Measurements from ENCODE around the gene CCNT2. TPM values are rescaled to one million over a fixed set of nuclear protein-coding genes. Genes with fewer than 3 reads are reported as not detected.

CCNT2 gene
- total RNA-seq, 2 experiments from 2014 or later: 32.8 to 45.1 TPM

DNA sequence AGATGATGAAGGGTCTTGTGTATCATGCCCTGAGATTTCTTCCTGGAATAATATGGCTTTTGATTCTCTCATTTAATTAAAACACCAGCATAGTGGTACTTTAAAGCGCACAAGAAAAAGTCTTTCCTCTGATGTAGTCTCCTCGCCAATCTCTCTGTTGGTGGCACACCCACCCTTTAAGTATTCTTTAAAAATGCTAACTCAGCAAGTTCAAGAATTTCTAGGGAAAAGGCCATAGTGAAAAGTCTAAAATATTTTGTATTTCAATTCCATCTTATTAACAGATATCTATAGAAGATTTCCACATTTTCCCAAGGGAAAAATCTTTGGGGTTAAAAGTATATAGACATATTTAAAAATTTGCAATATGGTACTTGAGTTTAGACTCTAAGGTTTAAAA, 45.5 kb upstream of the CCNT2 start:
- TF ChIP-seq EZH2phosphoT487 (IDR thresholded peaks at IDR 0.05; ENCODE audit: borderline replicate concordance, low read depth, low read length): no peak
- BruUV-seq (replicated peaks): no TSS peak
- no peak overlapping the region for H3K27ac ChIP-seq (ENCODE audit: low read depth, low read length, poor library complexity, severe bottlenecking)
- no peaks in the 10 kb centered on the region for H4K20me1 ChIP-seq (ENCODE audit: insufficient read depth, low read length)
- DNase-seq (ENCODE audit: low spot score): no peak
- H3K9me3 ChIP-seq (ENCODE audit: low read length): no peaks in the 10 kb centered on the region
- no peaks in the 10 kb centered on the region for H3K79me2 ChIP-seq (ENCODE audit: insufficient read depth, low read depth, low read length)
- H3K4me3 ChIP-seq (ENCODE audit: low read depth, low read length, poor library complexity, severe bottlenecking): no peak overlapping the region
- no peak overlapping the region for H3K4me2 ChIP-seq (ENCODE audit: low read length)
- H2AFZ ChIP-seq (ENCODE audit: low read length): no peak overlapping the region
- H3K36me3 ChIP-seq (ENCODE audit: insufficient read depth, low read length): no peaks in the 10 kb centered on the region
- no peaks in the 10 kb centered on the region for H3K9me2 ChIP-seq (ENCODE audit: insufficient read depth, low read length)
- CTCF ChIA-PET (ENCODE audit: unreplicated experiment): no interaction called here
- intact Hi-C loops (cut with micrococcal nuclease; ENCODE audit: unreplicated experiment): no loop called here
- POLR2A ChIA-PET: no interaction called here
- no peaks in the 10 kb centered on the region for H3K4me1 ChIP-seq (ENCODE audit: insufficient read depth, low read length, poor library complexity, severe bottlenecking)

DNA sequence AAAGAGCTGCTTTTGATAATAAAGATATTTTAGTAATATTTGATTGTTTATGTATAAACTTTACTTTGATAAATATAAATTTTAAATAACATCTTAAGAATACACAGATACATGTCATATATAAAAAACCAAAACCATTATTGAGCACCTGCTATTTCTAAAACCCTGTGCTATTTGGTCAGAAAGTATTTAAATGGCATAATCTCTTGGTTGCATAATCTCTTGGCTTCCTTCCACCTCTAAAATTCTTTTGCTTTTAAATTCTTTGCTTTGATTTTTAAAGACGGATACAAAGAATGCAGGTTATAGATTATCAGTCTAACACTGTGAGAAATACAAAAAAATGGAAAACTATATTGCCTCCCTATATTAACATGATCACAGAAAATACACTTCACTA, 43.3 kb upstream of the CCNT2 start:
- intact Hi-C loops (cut with micrococcal nuclease; ENCODE audit: unreplicated experiment): no loop called here
- Histone ChIP-seq H3K4me2 (ENCODE audit: low read length) (no peak overlapping the region), H4K20me1 (ENCODE audit: insufficient read depth, low read length) (no peaks in the 10 kb centered on the region), H3K9me2 (ENCODE audit: insufficient read depth, low read length) (no peaks in the 10 kb centered on the region), H3K9me3 (ENCODE audit: low read length) (no peaks in the 10 kb centered on the region), H3K79me2 (ENCODE audit: insufficient read depth, low read depth, low read length) (no peaks in the 10 kb centered on the region), H3K4me3 (ENCODE audit: low read depth, low read length, poor library complexity, severe bottlenecking) (no peak overlapping the region), H3K36me3 (ENCODE audit: insufficient read depth, low read length) (no peaks in the 10 kb centered on the region), H3K27ac (ENCODE audit: low read depth, low read length, poor library complexity, severe bottlenecking) (no peak overlapping the region), H2AFZ (ENCODE audit: low read length) (no peak overlapping the region), H3K4me1 (ENCODE audit: insufficient read depth, low read length, poor library complexity, severe bottlenecking) (no peaks in the 10 kb centered on the region)
- POLR2A ChIA-PET: interaction anchor here (1.1 to 1.6 kb wide), 2 partner anchors 30 to 283 kb away, joined by 3 read pairs; no protein-coding TSS in a partner anchor
- TF ChIP-seq, protein P1, sequence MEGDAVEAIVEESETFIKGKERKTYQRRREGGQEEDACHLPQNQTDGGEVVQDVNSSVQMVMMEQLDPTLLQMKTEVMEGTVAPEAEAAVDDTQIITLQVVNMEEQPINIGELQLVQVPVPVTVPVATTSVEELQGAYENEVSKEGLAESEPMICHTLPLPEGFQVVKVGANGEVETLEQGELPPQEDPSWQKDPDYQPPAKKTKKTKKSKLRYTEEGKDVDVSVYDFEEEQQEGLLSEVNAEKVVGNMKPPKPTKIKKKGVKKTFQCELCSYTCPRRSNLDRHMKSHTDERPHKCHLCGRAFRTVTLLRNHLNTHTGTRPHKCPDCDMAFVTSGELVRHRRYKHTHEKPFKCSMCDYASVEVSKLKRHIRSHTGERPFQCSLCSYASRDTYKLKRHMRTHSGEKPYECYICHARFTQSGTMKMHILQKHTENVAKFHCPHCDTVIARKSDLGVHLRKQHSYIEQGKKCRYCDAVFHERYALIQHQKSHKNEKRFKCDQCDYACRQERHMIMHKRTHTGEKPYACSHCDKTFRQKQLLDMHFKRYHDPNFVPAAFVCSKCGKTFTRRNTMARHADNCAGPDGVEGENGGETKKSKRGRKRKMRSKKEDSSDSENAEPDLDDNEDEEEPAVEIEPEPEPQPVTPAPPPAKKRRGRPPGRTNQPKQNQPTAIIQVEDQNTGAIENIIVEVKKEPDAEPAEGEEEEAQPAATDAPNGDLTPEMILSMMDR (conservative IDR thresholded peaks at IDR 0.05; ENCODE audit: low read length): no peak
- no peak for TF ChIP-seq EZH2phosphoT487 (IDR thresholded peaks at IDR 0.05; ENCODE audit: borderline replicate concordance, low read depth, low read length)
- BruUV-seq (replicated peaks): no TSS peak
- CTCF ChIA-PET (ENCODE audit: unreplicated experiment): no interaction called here
- no peak for DNase-seq (ENCODE audit: low spot score)

DNA sequence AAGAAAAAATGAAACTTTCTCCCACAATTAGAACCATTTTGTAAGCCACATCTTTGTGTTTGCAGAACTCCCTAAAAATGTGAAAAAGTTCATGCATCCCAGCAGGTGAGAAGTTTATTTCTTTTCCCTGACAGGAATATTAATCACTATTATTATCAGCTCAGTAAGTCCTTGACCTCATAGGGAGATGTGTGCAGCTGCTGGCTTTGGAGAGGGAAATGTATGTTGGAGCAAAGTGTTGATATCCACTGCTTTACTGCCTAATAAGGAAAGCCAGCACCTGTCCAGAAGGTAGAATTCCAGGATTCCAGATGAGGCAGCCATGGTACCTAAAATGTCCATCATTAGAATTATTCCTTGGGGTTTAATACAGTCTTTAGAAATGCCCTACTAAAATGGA, 35.8 kb upstream of the CCNT2 start:
- ChIA-PET CTCF (ENCODE audit: unreplicated experiment) (no interaction called here), POLR2A (no interaction called here)
- Histone ChIP-seq H4K20me1 (ENCODE audit: insufficient read depth, low read length) (no peaks in the 10 kb centered on the region), H3K9me3 (ENCODE audit: low read length) (no peaks in the 10 kb centered on the region), H3K36me3 (ENCODE audit: insufficient read depth, low read length) (no peaks in the 10 kb centered on the region), H3K79me2 (ENCODE audit: insufficient read depth, low read depth, low read length) (no peaks in the 10 kb centered on the region), H3K27ac (ENCODE audit: low read depth, low read length, poor library complexity, severe bottlenecking) (no peak overlapping the region), H3K9me2 (ENCODE audit: insufficient read depth, low read length) (no peaks in the 10 kb centered on the region), H3K4me3 (ENCODE audit: low read depth, low read length, poor library complexity, severe bottlenecking) (no peak overlapping the region), H3K4me2 (ENCODE audit: low read length) (no peak overlapping the region), H2AFZ (ENCODE audit: low read length) (no peak overlapping the region), H3K4me1 (ENCODE audit: insufficient read depth, low read length, poor library complexity, severe bottlenecking) (no peaks in the 10 kb centered on the region)
- DNase-seq (ENCODE audit: low spot score): no peak
- intact Hi-C loops (cut with micrococcal nuclease; ENCODE audit: unreplicated experiment): no loop called here
- no peak for TF ChIP-seq EZH2phosphoT487 (IDR thresholded peaks at IDR 0.05; ENCODE audit: borderline replicate concordance, low read depth, low read length)
- TF ChIP-seq, protein P1 (conservative IDR thresholded peaks at IDR 0.05; ENCODE audit: low read length): no peak
- BruUV-seq (replicated peaks): no TSS peak

Data from OCI-LY7 (cell line).